Neural crest cell (in vitro differentiated cells): Measurements from ENCODE around the gene UNC13B. TPM values are rescaled to one million over a fixed set of nuclear protein-coding genes. Genes with fewer than 3 reads are reported as not detected.

ENCODE experiments used
- DNase-seq: peaks from one replicate; pipeline ENCODE4 v3.0.0; 2021; ENCODE audit warnings: low read depth, mixed read lengths, low spot score
- H3K27ac Mint-ChIP-seq: one replicate; pipeline ENCODE4 v1.8.0; 2021; ENCODE audit warnings: mild to moderate bottlenecking, mixed read lengths; ENCODE audit not compliant: unreplicated experiment
- H3K27me3 Mint-ChIP-seq: 2 replicates; pipeline ENCODE4 v1.8.0; 2021; ENCODE audit warnings: low read depth, mild to moderate bottlenecking, mixed read lengths
- H3K36me3 Mint-ChIP-seq: 2 replicates; pipeline ENCODE4 v1.8.0; 2021; ENCODE audit warnings: low read depth, mild to moderate bottlenecking, mixed read lengths
- H3K4me1 Mint-ChIP-seq: 2 replicates; pipeline ENCODE4 v1.8.0; 2021; ENCODE audit warnings: mixed read lengths
- H3K4me3 Mint-ChIP-seq: one replicate; pipeline ENCODE4 v1.8.0; 2021; ENCODE audit warnings: mild to moderate bottlenecking, mixed read lengths
- H3K9me3 Mint-ChIP-seq: 2 replicates; pipeline ENCODE4 v1.8.0; 2021; ENCODE audit warnings: mixed read lengths
- total RNA-seq: library from RNA; stranded (reverse); gene quantifications from 2 replicates; pipeline ENCODE4 v1.2.1, GENCODE V29; 2021
- TF ChIP-seq, protein P1 (sequence below): fragments of 200-600 bp; sonication (generic); conservative IDR thresholded peaks from 2 replicates; pipeline ENCODE4 v1.5.0; 2021; ENCODE audit warnings: antibody characterized with exemption, mild to moderate bottlenecking

The UNC13B gene
- total RNA-seq, 1 donor from 2014 or later = 56.9 TPM

DNA sequence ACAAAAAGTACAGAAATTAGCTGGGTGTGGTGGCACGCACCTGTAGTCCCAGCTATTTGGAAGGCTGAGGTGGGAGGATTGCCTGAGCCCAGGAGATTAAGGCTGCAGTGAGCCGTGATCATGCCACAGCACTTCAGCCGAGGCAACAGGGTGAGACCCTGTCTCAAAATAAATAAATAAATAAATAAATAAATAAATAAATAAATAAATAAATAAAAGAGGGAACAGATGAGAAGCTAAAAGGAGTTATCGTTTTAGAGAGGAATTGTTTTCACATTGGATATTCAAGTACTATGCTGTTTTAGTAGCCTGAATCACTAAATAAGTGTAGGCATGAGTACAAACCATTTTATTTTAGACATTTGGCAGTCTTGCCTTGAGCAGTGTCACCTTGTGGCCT lies 151.7 kb downstream of the UNC13B start:
- Mint-ChIP-seq H3K9me3 (peaks cover 4% of the 10 kb centered on the region), H3K4me3 (no peak overlapping the region), H3K4me1 (no peaks in the 10 kb centered on the region), H3K27ac (no peak overlapping the region), H3K36me3 (peaks cover 8% of the 10 kb centered on the region), H3K27me3 (no peaks in the 10 kb centered on the region)
- no peak for DNase-seq
- TF ChIP-seq, protein P1, sequence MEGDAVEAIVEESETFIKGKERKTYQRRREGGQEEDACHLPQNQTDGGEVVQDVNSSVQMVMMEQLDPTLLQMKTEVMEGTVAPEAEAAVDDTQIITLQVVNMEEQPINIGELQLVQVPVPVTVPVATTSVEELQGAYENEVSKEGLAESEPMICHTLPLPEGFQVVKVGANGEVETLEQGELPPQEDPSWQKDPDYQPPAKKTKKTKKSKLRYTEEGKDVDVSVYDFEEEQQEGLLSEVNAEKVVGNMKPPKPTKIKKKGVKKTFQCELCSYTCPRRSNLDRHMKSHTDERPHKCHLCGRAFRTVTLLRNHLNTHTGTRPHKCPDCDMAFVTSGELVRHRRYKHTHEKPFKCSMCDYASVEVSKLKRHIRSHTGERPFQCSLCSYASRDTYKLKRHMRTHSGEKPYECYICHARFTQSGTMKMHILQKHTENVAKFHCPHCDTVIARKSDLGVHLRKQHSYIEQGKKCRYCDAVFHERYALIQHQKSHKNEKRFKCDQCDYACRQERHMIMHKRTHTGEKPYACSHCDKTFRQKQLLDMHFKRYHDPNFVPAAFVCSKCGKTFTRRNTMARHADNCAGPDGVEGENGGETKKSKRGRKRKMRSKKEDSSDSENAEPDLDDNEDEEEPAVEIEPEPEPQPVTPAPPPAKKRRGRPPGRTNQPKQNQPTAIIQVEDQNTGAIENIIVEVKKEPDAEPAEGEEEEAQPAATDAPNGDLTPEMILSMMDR = no peak

DNA sequence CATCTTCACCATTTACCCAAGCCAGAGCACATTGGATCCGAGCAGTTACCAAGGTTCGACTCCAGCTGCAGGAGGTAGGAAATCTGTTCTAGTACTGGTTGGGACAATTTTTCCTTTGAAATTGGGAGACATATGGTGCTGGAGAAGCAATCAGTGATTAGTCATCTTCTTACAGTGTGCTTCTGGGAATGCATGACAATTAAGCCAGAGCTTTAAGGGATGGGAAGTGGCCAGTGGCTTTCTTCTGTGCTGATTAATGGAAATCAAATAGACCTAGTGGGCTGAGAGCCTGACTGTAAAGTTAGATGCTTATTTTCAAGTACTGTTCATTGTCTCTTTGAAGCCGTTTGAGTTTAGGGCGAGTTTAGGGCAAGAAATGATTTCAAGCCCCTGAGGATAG lies 152.1 kb downstream of the UNC13B start:
- no peaks in the 10 kb centered on the region for H3K27me3 Mint-ChIP-seq
- peaks cover 6% of the 10 kb centered on the region for H3K9me3 Mint-ChIP-seq
- DNase-seq = no peak
- H3K27ac Mint-ChIP-seq = no peak overlapping the region
- TF ChIP-seq, protein P1 = no peak
- H3K36me3 Mint-ChIP-seq = peaks cover 13% of the 10 kb centered on the region
- no peaks in the 10 kb centered on the region for H3K4me1 Mint-ChIP-seq
- no peak overlapping the region for H3K4me3 Mint-ChIP-seq

DNA sequence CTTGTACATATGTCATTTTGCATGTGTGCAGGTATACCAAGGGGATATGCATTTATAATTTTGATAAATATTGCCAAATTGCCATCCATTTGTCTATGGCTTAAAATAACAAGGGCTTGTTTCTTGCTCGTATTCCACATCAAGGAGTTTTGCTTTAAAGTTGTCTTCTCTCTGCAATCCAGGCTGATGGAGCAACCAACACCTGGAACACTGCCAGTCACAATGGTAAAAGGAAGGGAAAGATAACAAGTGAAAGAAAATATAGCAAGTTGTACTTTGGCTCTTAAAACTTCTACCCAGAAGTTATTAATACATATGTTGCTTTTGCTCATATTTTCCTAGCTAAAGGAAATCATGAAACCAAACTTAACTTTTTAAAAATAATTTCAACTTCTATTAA lies 156.9 kb downstream of the UNC13B start:
- Mint-ChIP-seq H3K27ac (no peak overlapping the region), H3K36me3 (peaks cover 17% of the 10 kb centered on the region), H3K9me3 (peaks cover 8% of the 10 kb centered on the region), H3K27me3 (no peaks in the 10 kb centered on the region), H3K4me3 (no peak overlapping the region), H3K4me1 (no peaks in the 10 kb centered on the region)
- no peak for DNase-seq
- TF ChIP-seq, protein P1 = no peak

DNA sequence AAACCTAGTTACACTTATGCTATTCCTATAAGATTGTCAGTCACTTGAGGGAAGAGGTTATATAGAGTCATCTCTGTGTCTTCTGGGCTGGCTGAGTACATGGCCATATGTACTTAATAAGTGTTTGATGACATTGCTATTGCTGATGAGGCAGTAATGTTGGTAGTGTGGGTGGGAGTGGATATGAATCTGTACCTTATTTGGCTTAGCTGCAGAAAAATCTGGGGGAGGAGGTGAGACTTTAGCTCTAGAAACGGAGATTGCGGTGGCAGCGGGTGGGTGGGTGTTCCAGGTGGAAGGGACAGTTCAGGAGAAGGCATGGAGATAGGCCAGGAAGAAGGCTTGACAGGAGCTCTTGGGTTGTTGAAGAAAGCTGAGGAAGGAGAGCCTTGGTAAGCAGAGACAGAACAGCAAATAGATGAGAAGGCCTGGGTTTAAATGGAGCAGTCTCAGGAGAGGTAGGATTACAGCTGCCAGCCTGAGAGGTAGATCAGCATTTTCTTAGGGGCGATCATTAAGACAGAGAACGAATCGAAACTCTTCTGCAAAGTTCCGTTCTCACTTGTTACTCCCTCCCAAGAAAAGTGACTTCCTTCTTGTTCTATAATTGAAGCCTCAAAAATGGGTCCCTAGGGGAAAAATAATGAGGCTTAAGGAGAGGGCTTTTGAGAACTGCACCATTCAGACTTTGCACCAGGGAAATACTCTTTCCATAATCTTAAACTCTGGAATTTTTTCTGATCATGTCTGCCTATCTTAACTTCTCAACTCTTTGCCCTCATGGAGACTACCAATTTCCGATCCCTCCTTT lies 160.5 kb downstream of the UNC13B start:
- Mint-ChIP-seq H3K36me3 (peaks cover 17% of the 10 kb centered on the region), H3K4me3 (no peak overlapping the region), H3K27ac (no peak overlapping the region), H3K9me3 (peaks cover 8% of the 10 kb centered on the region), H3K27me3 (no peaks in the 10 kb centered on the region), H3K4me1 (no peaks in the 10 kb centered on the region)
- TF ChIP-seq, protein P1 = no peak
- DNase-seq = no peak

DNA sequence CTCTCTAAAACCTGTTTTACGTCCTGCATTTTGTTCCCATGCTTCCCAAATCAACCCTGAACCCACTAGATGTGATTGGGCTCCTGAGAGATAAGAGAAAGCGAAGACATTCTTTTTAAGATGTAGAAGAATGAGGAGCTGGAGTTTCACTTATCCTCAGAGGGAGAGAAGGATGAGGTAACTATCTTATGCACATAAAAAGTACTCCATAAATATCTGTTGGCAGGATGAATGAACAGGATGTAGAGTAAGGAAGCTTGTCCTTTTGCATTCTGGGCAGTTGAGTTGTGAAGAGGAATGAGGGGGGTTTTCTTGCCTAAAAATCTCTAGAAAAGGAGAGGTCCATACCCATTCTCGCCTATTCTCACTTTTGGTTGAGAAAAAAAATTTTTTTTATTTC lies 163.2 kb downstream of the UNC13B start:
- H3K4me1 Mint-ChIP-seq = no peaks in the 10 kb centered on the region
- peaks cover 6% of the 10 kb centered on the region for H3K36me3 Mint-ChIP-seq
- H3K4me3 Mint-ChIP-seq = no peak overlapping the region
- DNase-seq = no peak
- no peaks in the 10 kb centered on the region for H3K27me3 Mint-ChIP-seq
- H3K9me3 Mint-ChIP-seq = peaks cover 2% of the 10 kb centered on the region
- TF ChIP-seq, protein P1 = no peak
- no peak overlapping the region for H3K27ac Mint-ChIP-seq
